ENCODE measurements around the gene CCDC12.

- TF ChIP-seq CTCF (IDR thresholded peaks at IDR 0.05; ENCODE audit: borderline replicate concordance, extremely low read depth, low read length, poor library complexity, severe bottlenecking) (no peak), EZH2 (IDR thresholded peaks at IDR 0.05; ENCODE audit: borderline replicate concordance, low read depth, low read length, severe bottlenecking) (no peak)
Measured at GRCh38 chr3:46889381-46890110, 87.0 kb downstream of the CCDC12 start.

Measured in DND-41 (cell line).